Measurements from ENCODE around the gene DAZL.
A peak's percentile ranks its signal among the peaks of the same experiment; 100 is the strongest.
"Not testable (repeated sequence)": the region's sequence is repeated elsewhere in the genome, so short reads cannot be mapped to it uniquely, and the experiment has no call there.

DAZL gene

GRCh38 chr3:16618721-16619120, 13.5 kb upstream of the DAZL start (continued):
- TF ChIP-seq ZNF211 (tag by site-specific recombination; IDR thresholded peaks at IDR 0.05; ENCODE audit: low read depth) (no peak), SP3 (tag by site-specific recombination; IDR thresholded peaks at IDR 0.05) (no peak), ZNF654 (tag by site-specific recombination; IDR thresholded peaks at IDR 0.05; ENCODE audit: low read depth) (no peak), ZNF121 (tag by site-specific recombination; IDR thresholded peaks at IDR 0.05) (no peak)

- CTCF ChIA-PET = interaction anchor here (0.7 kb wide), 1 partner anchor 20 kb away, joined by 4 read pairs; no protein-coding TSS in a partner anchor
- POLR2A ChIA-PET; H3K27ac ChIP-seq (ENCODE audit: extremely low read depth, low read depth, low read length); H3K4me1 ChIP-seq (ENCODE audit: control insufficient read depth, insufficient read depth, low read length); H3K36me3 ChIP-seq (ENCODE audit: control insufficient read depth in 2 of 2, insufficient read depth in 1 of 2, low read length in 2 of 2); H3K9me3 ChIP-seq (ENCODE audit: control insufficient read depth, insufficient read depth, low read depth, low read length); H3K4me3 ChIP-seq (ENCODE audit: low read depth, low read length): not testable (repeated sequence)
Observed at GRCh38 chr3:16617155-16617554, 11.9 kb upstream of the DAZL start.

GRCh38 chr3:16616083-16616482, 10.9 kb upstream of the DAZL start:
- TF ChIP-seq YY2 (tag by site-specific recombination; IDR thresholded peaks at IDR 0.05) (no peak), ZNF585B (tag by site-specific recombination; IDR thresholded peaks at IDR 0.05) (peak; percentile 93), SETDB1 (IDR thresholded peaks at IDR 0.05; ENCODE audit: insufficient read length, low read length) (no peak), SALL2 (tag by site-specific recombination; IDR thresholded peaks at IDR 0.05; ENCODE audit: borderline replicate concordance) (no peak)
- no peaks in the 10 kb centered on the region for H3K4me1 ChIP-seq (ENCODE audit: control insufficient read depth, insufficient read depth, low read length)
- no peak overlapping the region for H3K4me3 ChIP-seq (ENCODE audit: low read depth, low read length)
- no peak overlapping the region for H3K27ac ChIP-seq (ENCODE audit: extremely low read depth, low read depth, low read length)
- H3K36me3 ChIP-seq (ENCODE audit: control insufficient read depth in 2 of 2, insufficient read depth in 1 of 2, low read length in 2 of 2) = no peaks in the 10 kb centered on the region
- ChIA-PET POLR2A (no interaction called here), CTCF (no interaction called here)
- no peaks in the 10 kb centered on the region for H3K9me3 ChIP-seq (ENCODE audit: control insufficient read depth, insufficient read depth, low read depth, low read length)

- CTCF ChIA-PET = interaction anchor here (0.7 to 1.7 kb wide), 3 partner anchors 13 to 797 kb away, joined by 3 to 4 read pairs (median 3); no protein-coding TSS in a partner anchor
- POLR2A ChIA-PET = no interaction called here
- Histone ChIP-seq H3K9me3 (ENCODE audit: control insufficient read depth, insufficient read depth, low read depth, low read length) (no peaks in the 10 kb centered on the region), H3K27ac (ENCODE audit: extremely low read depth, low read depth, low read length) (no peak overlapping the region), H3K36me3 (ENCODE audit: control insufficient read depth in 2 of 2, insufficient read depth in 1 of 2, low read length in 2 of 2) (no peaks in the 10 kb centered on the region), H3K4me3 (ENCODE audit: low read depth, low read length) (no peak overlapping the region), H3K4me1 (ENCODE audit: control insufficient read depth, insufficient read depth, low read length) (no peaks in the 10 kb centered on the region)
- TF ChIP-seq ZNF658 (tag by site-specific recombination; IDR thresholded peaks at IDR 0.05) (no peak), ZNF521 (tag by site-specific recombination; IDR thresholded peaks at IDR 0.05) (no peak), ZNF169 (tag by site-specific recombination; IDR thresholded peaks at IDR 0.05) (no peak), ZNF571 (tag by site-specific recombination; IDR thresholded peaks at IDR 0.05) (no peak), SP7 (tag by site-specific recombination; IDR thresholded peaks at IDR 0.05) (no peak), AEBP2 (tag by site-specific recombination; IDR thresholded peaks at IDR 0.05; ENCODE audit: borderline replicate concordance) (no peak), ZNF624 (tag by site-specific recombination; IDR thresholded peaks at IDR 0.05) (no peak), ZNF664 (tag by site-specific recombination; IDR thresholded peaks at IDR 0.05) (no peak), MEIS1 (CRISPR knock-in tag; IDR thresholded peaks at IDR 0.05; ENCODE audit: borderline replicate concordance) (no peak), REST (tag by site-specific recombination; IDR thresholded peaks at IDR 0.05) (no peak), ZNF280D (tag by site-specific recombination; IDR thresholded peaks at IDR 0.05) (no peak), ZNF510 (tag by site-specific recombination; IDR thresholded peaks at IDR 0.05; ENCODE audit: insufficient replicate concordance) (no peak), ZNF561 (tag by site-specific recombination; IDR thresholded peaks at IDR 0.05; ENCODE audit: borderline replicate concordance) (no peak)
Observed at GRCh38 chr3:16614033-16615031, 9.1 kb upstream of the DAZL start.

Data from HEK293 (cell line).